Measurements from ENCODE around the gene SLC6A6.

Gene SLC6A6

GRCh38 chr3:14464521-14464920, 62.1 kb downstream of the SLC6A6 start:
- DNase-seq (ENCODE audit: low read depth in 2 of 3, low spot score in 2 of 3) = no peak

- no peak for DNase-seq (ENCODE audit: low read depth in 2 of 3, low spot score in 2 of 3)
Observed at GRCh38 chr3:14465425-14465824, 63.0 kb downstream of the SLC6A6 start.

- no peak for DNase-seq (ENCODE audit: low read depth in 2 of 3, low spot score in 2 of 3)
Observed at GRCh38 chr3:14466179-14466903, 63.9 kb downstream of the SLC6A6 start.

GRCh38 chr3:14467814-14468620, 65.6 kb downstream of the SLC6A6 start:
- peak in 2 of 3 experiments; percentile 13 to 24 for DNase-seq (ENCODE audit: low read depth in 2 of 3, low spot score in 2 of 3)

- no peak for DNase-seq (ENCODE audit: low read depth in 2 of 3, low spot score in 2 of 3)
Observed at GRCh38 chr3:14468621-14468981, 66.2 kb downstream of the SLC6A6 start.

- no peak for DNase-seq (ENCODE audit: low read depth in 2 of 3, low spot score in 2 of 3)
Observed at GRCh38 chr3:14470461-14470860, 68.1 kb downstream of the SLC6A6 start.

- DNase-seq (ENCODE audit: low read depth in 2 of 3, low spot score in 2 of 3) = no peak
Observed at GRCh38 chr3:14471016-14471415, 68.6 kb downstream of the SLC6A6 start.

- no peak for DNase-seq (ENCODE audit: low read depth in 2 of 3, low spot score in 2 of 3)
Observed at GRCh38 chr3:14471690-14472089, 69.3 kb downstream of the SLC6A6 start.

GRCh38 chr3:14472471-14473351, 70.3 kb downstream of the SLC6A6 start:
- no peak for DNase-seq (ENCODE audit: low read depth in 2 of 3, low spot score in 2 of 3)

GRCh38 chr3:14473411-14473891, 71.0 kb downstream of the SLC6A6 start:
- no peak for DNase-seq (ENCODE audit: low read depth in 2 of 3, low spot score in 2 of 3)

- no peak for DNase-seq (ENCODE audit: low read depth in 2 of 3, low spot score in 2 of 3)
Observed at GRCh38 chr3:14474363-14475081, 72.1 kb downstream of the SLC6A6 start.

- no peak for DNase-seq (ENCODE audit: low read depth in 2 of 3, low spot score in 2 of 3)
Observed at GRCh38 chr3:14475621-14476020, 73.2 kb downstream of the SLC6A6 start.

GRCh38 chr3:14476583-14477265, 74.3 kb downstream of the SLC6A6 start:
- no peak for DNase-seq (ENCODE audit: low read depth in 2 of 3, low spot score in 2 of 3)

GRCh38 chr3:14477311-14477935, 75.0 kb downstream of the SLC6A6 start:
- no peak for DNase-seq (ENCODE audit: low read depth in 2 of 3, low spot score in 2 of 3)

- DNase-seq (ENCODE audit: low read depth in 2 of 3, low spot score in 2 of 3) = no peak
Observed at GRCh38 chr3:14478956-14479550, 76.6 kb downstream of the SLC6A6 start.

GRCh38 chr3:14479591-14479990, 77.2 kb downstream of the SLC6A6 start:
- no peak for DNase-seq (ENCODE audit: low read depth in 2 of 3, low spot score in 2 of 3)

- DNase-seq (ENCODE audit: low read depth in 2 of 3, low spot score in 2 of 3) = no peak
Observed at GRCh38 chr3:14480207-14481017, 78.0 kb downstream of the SLC6A6 start.

- DNase-seq (ENCODE audit: low read depth in 2 of 3, low spot score in 2 of 3) = no peak
Observed at GRCh38 chr3:14481018-14481645, 78.7 kb downstream of the SLC6A6 start.

All from activated CD8-positive, alpha-beta memory T cell treated with anti-CD3 and anti-CD28 coated beads for 48 hours (primary cell).